Breast epithelium (tissue), 3 donors: Measurements from ENCODE around the gene BTN2A1.

Source experiments
- CTCF ChIP-seq, 3 donors: fragments of 450-650 bp; IDR thresholded peaks; one replicate each; pipeline ENCODE4 v1.5.1; 2016 to 2017; ENCODE audit warnings: antibody characterized with exemption in 3 of 3, mild to moderate bottlenecking in 3 of 3, moderate library complexity in 3 of 3
- POLR2A ChIP-seq: fragments of 450-650 bp; IDR thresholded peaks from one replicate; pipeline ENCODE4 v1.6.1; 2016; ENCODE audit warnings: antibody characterized with exemption, mild to moderate bottlenecking, moderate library complexity
- POLR2AphosphoS5 ChIP-seq, 3 donors: sonication (generic); formaldehyde crosslinking; IDR thresholded peaks; one replicate each; pipeline ENCODE4 v1.6.1; 2017; ENCODE audit warnings: antibody characterized with exemption in 3 of 3

DNA sequence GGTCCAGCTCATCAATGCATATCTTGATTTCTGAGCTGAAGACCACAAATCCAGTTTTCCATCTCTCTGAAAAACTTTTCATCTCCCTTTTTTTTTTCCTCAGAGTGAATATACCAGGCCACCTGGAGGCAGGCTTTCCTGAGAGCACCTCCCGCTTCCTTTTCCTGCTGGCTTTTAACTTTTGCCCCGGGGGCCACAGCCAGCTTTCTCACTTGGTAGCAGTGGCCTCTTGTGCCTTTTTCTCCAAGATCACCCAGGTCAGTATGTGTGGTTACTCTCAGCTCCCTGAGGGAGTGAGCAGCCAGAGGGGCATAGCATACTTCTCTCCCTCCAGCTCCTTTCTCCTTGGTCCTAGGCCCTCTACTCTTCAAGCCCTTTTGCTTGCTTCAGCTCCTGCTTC lies 42.3 kb downstream of the BTN2A1 start, which contains the start of gene BTN1A1:
- no peak for TF ChIP-seq POLR2A
- no peak for TF ChIP-seq CTCF (IDR thresholded peaks at IDR 0.05)
- TF ChIP-seq POLR2AphosphoS5 (IDR thresholded peaks at IDR 0.05) = no peak
